Epithelial cell of prostate (primary cell): ENCODE data around the gene TMOD3.
"Not testable (repeated sequence)": the region's sequence is repeated elsewhere in the genome, so short reads cannot be mapped to it uniquely, and the experiment has no call there.

ENCODE experiments used
- DNase-seq: peaks from one replicate; pipeline ENCODE4 v3.0.0-alpha.2; 2011; ENCODE audit warnings: low read depth, low spot score
- H3K27ac ChIP-seq: fragments of 450-650 bp; 2 replicates; pipeline ENCODE4 v1.5.1; 2017; ENCODE audit warnings: mild to moderate bottlenecking

The TMOD3 gene

GRCh38 chr15:51861557-51862359 lies 32.3 kb downstream of the TMOD3 start:
- no peak for DNase-seq
- H3K27ac ChIP-seq, result peak overlapping the region; percentile 100

GRCh38 chr15:51863131-51863530 lies 33.7 kb downstream of the TMOD3 start:
- DNase-seq, result no peak

GRCh38 chr15:51864408-51865056 lies 35.1 kb downstream of the TMOD3 start:
- peak overlapping the region; percentile 100 for H3K27ac ChIP-seq
- peak; percentile 97 for DNase-seq

More at GRCh38 chr15:51863131-51863530, 33.7 kb downstream of the TMOD3 start:
- peak overlapping the region; percentile 100 for H3K27ac ChIP-seq

GRCh38 chr15:51865317-51865716 lies 35.9 kb downstream of the TMOD3 start:
- peak overlapping the region; percentile 100 for H3K27ac ChIP-seq
- DNase-seq, result no peak

GRCh38 chr15:51866161-51866560 lies 36.7 kb downstream of the TMOD3 start:
- no peak for DNase-seq
- peak overlapping the region; percentile 100 for H3K27ac ChIP-seq

GRCh38 chr15:51866751-51867150 lies 37.3 kb downstream of the TMOD3 start:
- no peak for DNase-seq

GRCh38 chr15:51869060-51869421 lies 39.6 kb downstream of the TMOD3 start:
- no peak for DNase-seq
- peak overlapping the region; percentile 100 for H3K27ac ChIP-seq

More at GRCh38 chr15:51866751-51867150, 37.3 kb downstream of the TMOD3 start:
- H3K27ac ChIP-seq, result peak overlapping the region; percentile 100

GRCh38 chr15:51870774-51871173 lies 41.3 kb downstream of the TMOD3 start:
- DNase-seq, result no peak
- H3K27ac ChIP-seq, result peak overlapping the region; percentile 100

GRCh38 chr15:51874751-51875644 lies 45.5 kb downstream of the TMOD3 start:
- peak overlapping the region; percentile 100 for H3K27ac ChIP-seq
- DNase-seq, result peak; percentile 97

- peak overlapping the region; percentile 100 for H3K27ac ChIP-seq
- DNase-seq, result peak; percentile 37
These were observed 46.7 kb downstream of the TMOD3 start for GRCh38 chr15:51876169-51876568.

- H3K27ac ChIP-seq, result peak overlapping the region; percentile 100
- no peak for DNase-seq
These were observed 49.3 kb downstream of the TMOD3 start for GRCh38 chr15:51878446-51879386.

- no peak for DNase-seq
- H3K27ac ChIP-seq, result peak overlapping the region; percentile 100
These were observed 50.1 kb downstream of the TMOD3 start for GRCh38 chr15:51879555-51879954.

GRCh38 chr15:51883271-51883837 lies 53.9 kb downstream of the TMOD3 start:
- H3K27ac ChIP-seq, result peak overlapping the region; percentile 36
- no peak for DNase-seq

GRCh38 chr15:51884041-51884440 lies 54.6 kb downstream of the TMOD3 start:
- no peak for DNase-seq
- peak overlapping the region; percentile 36 for H3K27ac ChIP-seq

GRCh38 chr15:51884517-51885236 lies 55.2 kb downstream of the TMOD3 start:
- H3K27ac ChIP-seq, result peak overlapping the region; percentile 36
- DNase-seq, result no peak

GRCh38 chr15:51885758-51886157 lies 56.3 kb downstream of the TMOD3 start:
- not testable (repeated sequence) for DNase-seq, H3K27ac ChIP-seq

- no peak for DNase-seq
- peak overlapping the region; percentile 23 for H3K27ac ChIP-seq
These were observed 58.6 kb downstream of the TMOD3 start for GRCh38 chr15:51887887-51888592.
